HEK293 (cell line): ENCODE data around the gene PARP6.

ENCODE experiments used
- CTCF ChIA-PET: fragments of 350-600 bp; formaldehyde crosslinking; extraction: SDS; loops from one replicate; lab custom pipeline; 2021; ENCODE audit warnings: antibody characterized with exemption; lab: Yijun Ruan, JAX
- POLR2A ChIA-PET: fragments of 300-600 bp; formaldehyde crosslinking; extraction: SDS; loops from one replicate; lab custom pipeline; 2020; ENCODE audit warnings: antibody characterized with exemption, inconsistent platforms; lab: Yijun Ruan, JAX
- H3K27ac ChIP-seq: fragments of 200-500 bp; sonication (Bioruptor generic); 2 replicates; pipeline ENCODE4 v1.5.1; 2014; ENCODE audit warnings: low read depth, low read length, control low read depth, inconsistent platforms; ENCODE audit errors: extremely low read depth
- H3K36me3 ChIP-seq, 2 experiments: fragments of 200-500 bp in 1 of 2; sonication (Bioruptor generic) in 1 of 2; 1 replicate in 1 of 2; 2 replicates in 1 of 2; pipeline ENCODE4 v1.5.1; 2014 to 2017; ENCODE audit warnings: inconsistent platforms in 2 of 2, low read length in 2 of 2; ENCODE audit not compliant: control insufficient read depth in 2 of 2, insufficient read depth in 1 of 2
- H3K4me1 ChIP-seq: fragments of 200-500 bp; sonication (Bioruptor generic); 2 replicates; pipeline ENCODE4 v1.5.1; 2014; ENCODE audit warnings: mild to moderate bottlenecking, low read length, inconsistent platforms; ENCODE audit not compliant: control insufficient read depth, insufficient read depth
- H3K4me3 ChIP-seq: 2 replicates; pipeline ENCODE4 v1.5.1; 2011; ENCODE audit warnings: low read depth, mild to moderate bottlenecking, control low read depth, low read length, moderate library complexity
- H3K9me3 ChIP-seq: fragments of 200-500 bp; sonication (Bioruptor generic); 2 replicates; pipeline ENCODE4 v1.5.1; 2014; ENCODE audit warnings: low read depth, low read length, inconsistent platforms; ENCODE audit not compliant: control insufficient read depth, insufficient read depth
- OVOL3 ChIP-seq: fragments of 450-650 bp; formaldehyde crosslinking; IDR thresholded peaks from 2 replicates; pipeline ENCODE4 v1.5.1; 2016; ENCODE audit warnings: missing biosample characterization, missing genetic modification characterization
- REPIN1 ChIP-seq: fragments of 450-650 bp; formaldehyde crosslinking; IDR thresholded peaks from 2 replicates; pipeline ENCODE4 v1.5.1; 2017; ENCODE audit warnings: missing biosample characterization, missing genetic modification characterization, low read depth
- SP2 ChIP-seq: fragments of 450-650 bp; formaldehyde crosslinking; IDR thresholded peaks from 2 replicates; pipeline ENCODE4 v1.5.1; 2016; ENCODE audit warnings: missing biosample characterization, missing genetic modification characterization
- SP7 ChIP-seq: fragments of 450-650 bp; formaldehyde crosslinking; IDR thresholded peaks from 2 replicates; pipeline ENCODE4 v1.5.1; 2016; ENCODE audit warnings: missing biosample characterization, missing genetic modification characterization
- WT1 ChIP-seq: fragments of 450-650 bp; formaldehyde crosslinking; IDR thresholded peaks from 2 replicates; pipeline ENCODE4 v1.5.1; 2016; ENCODE audit warnings: missing biosample characterization, missing genetic modification characterization
- ZBTB11 ChIP-seq: fragments of 450-650 bp; formaldehyde crosslinking; conservative IDR thresholded peaks from 2 replicates; pipeline ENCODE4 v1.5.1; 2016; ENCODE audit warnings: low read depth, missing biosample characterization, missing genetic modification characterization
- ZBTB6 ChIP-seq: fragments of 450-650 bp; formaldehyde crosslinking; IDR thresholded peaks from 2 replicates; pipeline ENCODE4 v1.5.1; 2017; ENCODE audit warnings: missing biosample characterization, missing genetic modification characterization
- ZFP3 ChIP-seq: fragments of 450-650 bp; formaldehyde crosslinking; IDR thresholded peaks from 2 replicates; pipeline ENCODE4 v1.5.1; 2016; ENCODE audit warnings: low read depth, missing biosample characterization, missing genetic modification characterization
- ZNF157 ChIP-seq: fragments of 450-650 bp; formaldehyde crosslinking; IDR thresholded peaks from 2 replicates; pipeline ENCODE4 v1.5.1; 2016; ENCODE audit warnings: missing biosample characterization, missing genetic modification characterization
- ZNF175 ChIP-seq: fragments of 450-650 bp; formaldehyde crosslinking; IDR thresholded peaks from 2 replicates; pipeline ENCODE4 v1.5.1; 2016; ENCODE audit warnings: missing biosample characterization, missing genetic modification characterization
- ZNF248 ChIP-seq: fragments of 450-650 bp; formaldehyde crosslinking; IDR thresholded peaks from 2 replicates; pipeline ENCODE4 v1.5.1; 2017; ENCODE audit warnings: missing biosample characterization, missing genetic modification characterization
- ZNF335 ChIP-seq: fragments of 450-650 bp; formaldehyde crosslinking; conservative IDR thresholded peaks from 2 replicates; pipeline ENCODE4 v1.5.1; 2016; ENCODE audit warnings: missing biosample characterization, missing genetic modification characterization
- ZNF530 ChIP-seq: fragments of 450-650 bp; formaldehyde crosslinking; IDR thresholded peaks from 2 replicates; pipeline ENCODE4 v1.5.1; 2016; ENCODE audit warnings: low read depth, missing biosample characterization, missing genetic modification characterization
- ZNF561 ChIP-seq: fragments of 450-650 bp; IDR thresholded peaks from 2 replicates; pipeline ENCODE4 v1.5.1; 2018; ENCODE audit warnings: missing biosample characterization, missing genetic modification characterization, borderline replicate concordance
- ZNF600 ChIP-seq: fragments of 450-650 bp; formaldehyde crosslinking; IDR thresholded peaks from 2 replicates; pipeline ENCODE4 v1.5.1; 2016; ENCODE audit warnings: missing biosample characterization, missing genetic modification characterization
- ZNF645 ChIP-seq: fragments of 450-650 bp; formaldehyde crosslinking; IDR thresholded peaks from 2 replicates; pipeline ENCODE4; 2016; ENCODE audit warnings: missing biosample characterization, missing genetic modification characterization
- ZNF701 ChIP-seq: fragments of 450-650 bp; formaldehyde crosslinking; IDR thresholded peaks from 2 replicates; pipeline ENCODE4 v1.5.1; 2016; ENCODE audit warnings: missing biosample characterization, missing genetic modification characterization
- ZNF76 ChIP-seq: fragments of 450-650 bp; formaldehyde crosslinking; IDR thresholded peaks from 2 replicates; pipeline ENCODE4; 2016; ENCODE audit warnings: low read depth, missing biosample characterization, missing genetic modification characterization, borderline replicate concordance
- ZSCAN18 ChIP-seq: fragments of 450-650 bp; formaldehyde crosslinking; IDR thresholded peaks from 2 replicates; pipeline ENCODE4 v1.5.1; 2016; ENCODE audit warnings: missing biosample characterization, missing genetic modification characterization

Gene PARP6

GRCh38 chr15:72285402-72285801 lies 13.0 kb upstream of the PARP6 start:
- H3K4me1 ChIP-seq: no peaks in the 10 kb centered on the region
- no peaks in the 10 kb centered on the region for H3K36me3 ChIP-seq
- no peaks in the 10 kb centered on the region for H3K9me3 ChIP-seq
- TF ChIP-seq ZNF248 (tag by site-specific recombination) (no peak), ZSCAN18 (tag by site-specific recombination) (no peak), ZNF335 (tag by site-specific recombination) (no peak)
- CTCF ChIA-PET: interaction anchor here (0.6 to 3.4 kb wide), 10 partner anchors 9 to 238 kb away, joined by 3 to 20 read pairs (median 4); partner anchors contain the start of gene GRAMD2A
- H3K4me3 ChIP-seq: no peak overlapping the region
- H3K27ac ChIP-seq: no peak overlapping the region
- POLR2A ChIA-PET: no interaction called here

GRCh38 chr15:72284781-72285180 lies 12.4 kb upstream of the PARP6 start:
- no peak for TF ChIP-seq ZBTB11 (tag by site-specific recombination)
- TF ChIP-seq ZFP3 (tag by site-specific recombination): no peak
- no peak for TF ChIP-seq ZNF600 (tag by site-specific recombination)
- no peak for TF ChIP-seq WT1 (tag by site-specific recombination)
- TF ChIP-seq ZBTB6: no peak
- no peaks in the 10 kb centered on the region for H3K36me3 ChIP-seq
- POLR2A ChIA-PET: no interaction called here

GRCh38 chr15:72281713-72282112 lies 9.4 kb upstream of the PARP6 start:
- H3K27ac ChIP-seq: no peak overlapping the region
- no peaks in the 10 kb centered on the region for H3K4me1 ChIP-seq
- no peaks in the 10 kb centered on the region for H3K36me3 ChIP-seq
- POLR2A ChIA-PET: interaction anchor here (1.7 kb wide), 1 partner anchor 52 kb away, joined by 8 read pairs; the partner anchor contains the start of gene PKM
- CTCF ChIA-PET: interaction anchor here (1.0 to 2.2 kb wide), 2 partner anchors 9 to 33 kb away, joined by 6 to 9 read pairs; no protein-coding TSS in a partner anchor
- H3K4me3 ChIP-seq: no peak overlapping the region
- no peaks in the 10 kb centered on the region for H3K9me3 ChIP-seq
- no peak for TF ChIP-seq SP7 (tag by site-specific recombination)
- TF ChIP-seq ZNF701 (tag by site-specific recombination): no peak
- no peak for TF ChIP-seq ZNF561 (tag by site-specific recombination)
- no peak for TF ChIP-seq REPIN1 (tag by site-specific recombination)
- TF ChIP-seq SP2 (tag by site-specific recombination): no peak
- TF ChIP-seq OVOL3 (tag by site-specific recombination): no peak
- TF ChIP-seq ZNF157 (tag by site-specific recombination): no peak
- TF ChIP-seq ZNF530 (tag by site-specific recombination): no peak
- no peak for TF ChIP-seq ZNF645 (tag by site-specific recombination)
- TF ChIP-seq ZNF76 (tag by site-specific recombination): no peak
- TF ChIP-seq ZNF175 (tag by site-specific recombination): no peak

More at GRCh38 chr15:72284781-72285180, 12.4 kb upstream of the PARP6 start:
- Histone ChIP-seq H3K27ac (no peak overlapping the region), H3K4me1 (no peaks in the 10 kb centered on the region), H3K4me3 (no peak overlapping the region), H3K9me3 (no peaks in the 10 kb centered on the region)
- CTCF ChIA-PET: interaction anchor here (0.6 to 3.4 kb wide), 8 partner anchors 8 to 138 kb away, joined by 3 to 20 read pairs (median 4); partner anchors contain the start of gene GRAMD2A
